ENCODE results near the gene RAE1.

- TF ChIP-seq ZFX (IDR thresholded peaks at IDR 0.05) (no peak), EZH2 (IDR thresholded peaks at IDR 0.05) (no peak), CTCF (IDR thresholded peaks at IDR 0.05 in 2 of 3, conservative IDR thresholded peaks at IDR 0.05 in 1 of 3; ENCODE audit: borderline replicate concordance in 1 of 3, insufficient read depth in 1 of 3, low read depth in 2 of 3, low read length in 2 of 3) (no peak), ATF3 (IDR thresholded peaks at IDR 0.05) (no peak), FOSL1 (IDR thresholded peaks at IDR 0.05; ENCODE audit: low read depth) (no peak), RAD21 (IDR thresholded peaks at IDR 0.05; ENCODE audit: low read depth) (no peak), REST (IDR thresholded peaks at IDR 0.05; ENCODE audit: low read depth) (no peak), CEBPB (IDR thresholded peaks at IDR 0.05; ENCODE audit: low read depth) (no peak), POLR2A (IDR thresholded peaks at IDR 0.05; ENCODE audit: borderline replicate concordance, extremely low read depth, insufficient read depth, insufficient read length) (no peak), SRF (IDR thresholded peaks at IDR 0.05; ENCODE audit: low read depth) (no peak), MAX (IDR thresholded peaks at IDR 0.05) (no peak), POLR2AphosphoS5 (IDR thresholded peaks at IDR 0.05; ENCODE audit: low read depth, low read length) (no peak)
Measured at GRCh38 chr20:57325632-57326356, 25.3 kb upstream of the RAE1 start.

Measured in HCT116 (cell line).